ENCODE data around the gene CTBP2.

The CTBP2 gene

DNA sequence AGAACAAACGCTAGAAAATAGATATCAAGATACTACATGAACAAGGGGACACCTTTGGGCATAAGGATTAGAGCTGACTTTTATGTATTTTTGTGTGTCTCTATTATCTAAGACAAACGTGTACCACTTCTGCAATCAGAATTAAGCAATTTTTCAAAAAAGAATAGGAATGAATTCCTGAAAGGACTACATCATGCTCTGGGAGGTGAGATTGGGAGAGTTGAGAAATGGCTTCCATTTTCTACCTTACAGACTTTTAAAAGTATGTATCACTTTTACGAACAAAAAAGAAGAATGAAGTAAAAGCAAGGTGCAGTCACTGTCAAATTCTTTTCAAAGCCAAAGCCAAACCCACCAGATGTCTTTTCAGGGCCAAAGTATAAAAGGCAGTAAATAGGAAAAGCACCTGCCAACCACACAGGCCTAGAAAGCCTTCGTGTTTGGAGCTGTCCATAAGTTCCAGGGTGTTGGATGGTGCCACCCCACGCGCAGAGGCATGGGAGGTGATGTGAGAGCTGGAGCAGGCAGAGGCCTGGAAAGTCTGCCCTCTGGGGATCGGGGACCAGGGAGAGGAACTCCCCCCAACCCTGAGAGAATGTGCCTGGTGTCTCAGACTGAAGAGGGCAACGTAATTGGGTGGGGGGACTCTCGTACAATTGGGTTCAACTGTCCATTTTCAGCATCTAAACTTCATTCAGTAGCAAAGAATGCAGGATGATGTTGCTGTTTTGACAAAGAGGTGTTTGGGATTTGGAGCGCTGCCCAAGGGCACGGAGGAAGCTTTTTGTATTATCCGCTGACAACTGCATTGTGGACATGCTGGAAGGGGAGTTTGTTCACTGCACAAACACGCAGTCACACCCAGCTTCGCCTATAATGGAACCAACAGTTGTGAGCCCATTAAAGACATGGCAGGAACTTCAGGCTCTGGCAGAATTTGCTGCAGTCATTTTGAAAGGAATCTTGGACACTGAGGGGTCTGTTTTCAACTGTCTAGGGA lies 17.6 kb upstream of the CTBP2 start:
- DNase-seq (ENCODE audit: low spot score): no peak
- TF ChIP-seq, protein P1, sequence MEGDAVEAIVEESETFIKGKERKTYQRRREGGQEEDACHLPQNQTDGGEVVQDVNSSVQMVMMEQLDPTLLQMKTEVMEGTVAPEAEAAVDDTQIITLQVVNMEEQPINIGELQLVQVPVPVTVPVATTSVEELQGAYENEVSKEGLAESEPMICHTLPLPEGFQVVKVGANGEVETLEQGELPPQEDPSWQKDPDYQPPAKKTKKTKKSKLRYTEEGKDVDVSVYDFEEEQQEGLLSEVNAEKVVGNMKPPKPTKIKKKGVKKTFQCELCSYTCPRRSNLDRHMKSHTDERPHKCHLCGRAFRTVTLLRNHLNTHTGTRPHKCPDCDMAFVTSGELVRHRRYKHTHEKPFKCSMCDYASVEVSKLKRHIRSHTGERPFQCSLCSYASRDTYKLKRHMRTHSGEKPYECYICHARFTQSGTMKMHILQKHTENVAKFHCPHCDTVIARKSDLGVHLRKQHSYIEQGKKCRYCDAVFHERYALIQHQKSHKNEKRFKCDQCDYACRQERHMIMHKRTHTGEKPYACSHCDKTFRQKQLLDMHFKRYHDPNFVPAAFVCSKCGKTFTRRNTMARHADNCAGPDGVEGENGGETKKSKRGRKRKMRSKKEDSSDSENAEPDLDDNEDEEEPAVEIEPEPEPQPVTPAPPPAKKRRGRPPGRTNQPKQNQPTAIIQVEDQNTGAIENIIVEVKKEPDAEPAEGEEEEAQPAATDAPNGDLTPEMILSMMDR (IDR thresholded peaks at IDR 0.05; ENCODE audit: extremely low read depth, missing control alignments): no peak

- TF ChIP-seq, protein P1 (IDR thresholded peaks at IDR 0.05; ENCODE audit: extremely low read depth, missing control alignments): no peak
- DNase-seq (ENCODE audit: low spot score): no peak
These were observed 15.4 kb upstream of the CTBP2 start for GRCh38 chr10:125175807-125176206.

- DNase-seq (ENCODE audit: low spot score): no peak
- TF ChIP-seq, protein P1 (IDR thresholded peaks at IDR 0.05; ENCODE audit: extremely low read depth, missing control alignments): no peak
These were observed 14.0 kb upstream of the CTBP2 start for GRCh38 chr10:125174360-125174759.

DNA sequence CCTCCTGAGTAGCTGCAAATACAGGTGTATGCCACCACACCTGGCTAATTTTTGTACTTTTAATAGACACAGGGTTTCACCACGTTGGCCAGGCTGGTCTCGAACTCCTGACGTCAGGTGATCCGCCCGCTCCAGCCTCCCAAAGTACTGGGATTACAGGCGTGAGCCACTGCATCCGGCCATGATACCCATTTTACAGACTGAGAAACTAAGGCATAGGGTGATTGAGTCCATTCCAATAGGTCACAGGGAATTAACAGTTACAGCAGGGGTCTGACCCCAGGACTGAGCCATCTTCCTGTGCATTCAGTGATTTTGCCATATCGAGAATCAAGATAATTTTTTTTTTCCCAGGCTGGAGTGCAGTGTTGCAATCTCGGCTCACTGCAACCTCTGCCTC lies 12.3 kb upstream of the CTBP2 start:
- DNase-seq (ENCODE audit: low spot score): no peak
- TF ChIP-seq, protein P1 (IDR thresholded peaks at IDR 0.05; ENCODE audit: extremely low read depth, missing control alignments): no peak

DNA sequence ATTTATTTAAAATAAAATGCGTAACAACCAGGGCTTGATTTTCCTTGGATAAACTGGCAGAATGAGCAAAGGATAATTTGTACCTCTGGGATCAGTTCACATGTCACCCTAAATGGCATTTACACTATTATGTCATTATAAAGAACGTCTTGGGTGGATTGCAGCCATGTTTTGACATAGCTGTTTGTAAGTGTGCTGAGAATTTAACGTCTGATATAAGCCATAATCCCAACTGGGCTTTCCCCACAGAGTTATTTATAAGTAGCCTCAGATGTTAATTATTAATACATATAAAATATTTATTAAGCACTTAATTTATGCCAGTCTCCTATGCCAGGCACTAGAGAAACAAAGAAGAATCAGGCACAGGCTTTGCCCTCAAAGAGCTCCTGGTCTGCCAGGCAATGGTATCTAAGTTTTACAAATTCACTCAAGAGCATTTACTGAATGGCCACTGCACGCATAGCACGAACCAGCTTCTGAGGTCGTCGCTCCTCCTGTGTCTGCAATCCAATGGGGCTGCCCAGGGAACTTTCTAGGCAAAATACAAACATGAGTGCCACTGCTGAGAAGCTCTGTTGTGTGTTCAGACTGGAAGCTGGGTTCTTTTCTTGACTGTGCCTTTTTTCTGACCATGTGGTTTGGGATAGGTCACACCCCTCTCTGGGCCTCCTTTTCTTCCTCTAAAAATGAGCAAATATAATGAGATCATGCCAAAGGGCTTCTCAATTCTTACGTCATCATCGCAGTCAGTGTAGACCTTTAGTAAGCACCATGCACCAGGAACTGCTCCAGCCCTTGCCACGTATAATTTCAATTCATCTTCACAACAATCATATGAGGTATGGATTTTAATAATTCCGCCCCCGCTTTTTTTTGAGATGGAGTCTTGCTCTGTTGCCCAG lies 11.3 kb upstream of the CTBP2 start:
- TF ChIP-seq, protein P1 (IDR thresholded peaks at IDR 0.05; ENCODE audit: extremely low read depth, missing control alignments): no peak
- DNase-seq (ENCODE audit: low spot score): no peak

- TF ChIP-seq, protein P1 (IDR thresholded peaks at IDR 0.05; ENCODE audit: extremely low read depth, missing control alignments): no peak
- no peak for DNase-seq (ENCODE audit: low spot score)
These were observed 9.6 kb upstream of the CTBP2 start for GRCh38 chr10:125169915-125170314.

Data from GM20000 (cell line).